T-helper 1 cell (primary cell): ENCODE data around the gene HAAO.

Experiments
- DNase-seq, 5 donors: peaks; one replicate each; pipeline ENCODE4 v3.0.0-alpha.2; 2012 to 2020

The HAAO gene

DNA sequence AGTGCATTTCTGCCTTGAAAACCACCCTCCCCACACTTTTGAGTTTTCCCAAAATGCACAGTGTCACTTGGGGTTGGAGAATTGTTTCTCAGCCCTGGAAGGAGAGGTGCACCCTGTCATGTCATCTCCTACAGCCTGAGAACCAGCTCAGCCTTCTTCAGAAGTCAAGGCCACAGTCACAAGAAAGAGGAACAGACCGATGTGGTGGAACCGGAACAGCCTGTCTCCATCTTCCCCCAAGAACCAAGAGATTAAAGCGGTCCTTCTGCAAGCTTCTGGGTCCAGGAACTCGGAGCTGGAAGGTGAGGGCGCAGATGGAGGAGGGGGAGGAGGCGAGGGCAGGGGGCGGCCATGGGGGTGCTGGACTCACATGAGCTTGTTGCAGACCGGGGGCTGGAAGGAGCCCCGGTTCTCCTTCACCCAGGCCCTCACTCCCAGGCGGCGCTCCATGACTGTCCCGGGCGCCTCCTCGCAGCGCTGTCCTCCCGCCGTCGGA lies 248 bp downstream of the HAAO start:
- DNase-seq = no peak

DNA sequence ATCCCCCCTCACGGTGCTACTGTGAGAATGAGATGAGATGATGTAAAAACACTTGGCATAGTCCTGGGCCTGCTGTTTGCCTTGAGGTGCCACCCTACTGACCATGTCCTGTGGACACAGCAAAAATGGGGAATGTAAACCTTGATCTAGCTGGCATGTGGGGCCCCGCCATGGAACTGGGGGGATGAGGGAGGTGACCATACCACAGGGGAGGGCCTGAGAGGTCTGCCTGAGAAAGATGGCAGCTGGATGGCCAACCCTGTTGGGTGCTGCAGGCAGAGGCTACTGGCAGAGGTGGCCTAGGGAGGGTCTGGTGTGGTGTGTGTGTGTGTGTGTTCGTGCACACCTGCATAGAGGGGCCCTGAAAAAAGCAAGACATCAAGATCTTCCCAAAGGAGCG lies 777 bp downstream of the HAAO start:
- no peak for DNase-seq

DNA sequence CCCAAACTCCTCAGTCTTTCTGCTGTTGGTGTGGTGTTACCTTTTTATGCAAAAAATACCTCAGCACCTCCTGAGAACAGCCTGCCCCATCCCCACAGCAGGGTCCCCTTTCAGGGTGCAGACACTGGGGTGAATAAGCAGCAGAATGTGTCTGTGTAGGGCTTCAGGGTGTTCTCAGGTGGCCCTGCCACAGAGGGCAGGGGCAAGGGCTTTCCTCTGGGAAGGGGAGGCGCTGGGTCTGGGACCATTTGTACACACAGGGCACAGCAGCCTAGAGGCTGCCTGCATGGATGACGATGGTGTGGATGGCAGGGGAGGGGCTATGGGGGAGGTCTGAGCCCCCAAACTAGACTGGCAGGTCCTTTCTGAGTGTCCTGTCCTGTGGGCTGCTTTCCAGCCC lies 2.6 kb downstream of the HAAO start:
- no peak for DNase-seq

DNA sequence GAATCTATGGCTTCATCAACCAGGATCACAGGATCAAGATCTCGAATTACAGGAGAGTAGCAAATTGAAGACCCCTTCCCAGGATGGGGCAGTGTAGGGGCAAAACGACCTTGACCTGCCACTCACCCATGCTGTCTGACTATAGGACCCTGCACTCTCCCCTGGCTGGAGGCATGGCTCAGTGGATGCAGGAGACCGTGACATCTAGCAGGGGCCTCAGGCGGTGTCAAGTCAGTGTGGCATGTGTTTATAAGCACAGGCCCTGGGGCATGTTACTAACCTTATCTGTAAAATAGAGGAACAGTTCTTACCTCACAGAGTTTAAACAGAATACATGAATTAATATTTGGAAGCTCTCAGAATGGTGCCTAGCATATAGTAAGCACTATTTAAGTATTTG lies 3.5 kb downstream of the HAAO start:
- no peak for DNase-seq

DNA sequence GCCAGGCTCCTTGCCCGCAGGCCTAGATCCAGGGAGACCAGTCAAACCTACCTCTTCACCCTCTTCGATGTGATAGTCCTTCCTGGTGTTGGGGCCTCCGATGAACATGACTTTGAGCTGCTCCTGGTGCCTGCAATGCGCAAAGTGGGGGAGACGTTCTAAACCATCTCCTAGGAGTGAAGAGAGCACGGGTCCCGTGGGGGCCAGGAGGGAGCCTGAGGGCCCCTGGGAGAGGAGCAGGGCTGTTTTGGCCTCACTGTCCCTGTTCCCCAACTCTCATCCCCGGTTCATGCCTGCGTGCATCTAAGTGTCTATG lies 3.9 kb downstream of the HAAO start:
- DNase-seq = no peak

DNA sequence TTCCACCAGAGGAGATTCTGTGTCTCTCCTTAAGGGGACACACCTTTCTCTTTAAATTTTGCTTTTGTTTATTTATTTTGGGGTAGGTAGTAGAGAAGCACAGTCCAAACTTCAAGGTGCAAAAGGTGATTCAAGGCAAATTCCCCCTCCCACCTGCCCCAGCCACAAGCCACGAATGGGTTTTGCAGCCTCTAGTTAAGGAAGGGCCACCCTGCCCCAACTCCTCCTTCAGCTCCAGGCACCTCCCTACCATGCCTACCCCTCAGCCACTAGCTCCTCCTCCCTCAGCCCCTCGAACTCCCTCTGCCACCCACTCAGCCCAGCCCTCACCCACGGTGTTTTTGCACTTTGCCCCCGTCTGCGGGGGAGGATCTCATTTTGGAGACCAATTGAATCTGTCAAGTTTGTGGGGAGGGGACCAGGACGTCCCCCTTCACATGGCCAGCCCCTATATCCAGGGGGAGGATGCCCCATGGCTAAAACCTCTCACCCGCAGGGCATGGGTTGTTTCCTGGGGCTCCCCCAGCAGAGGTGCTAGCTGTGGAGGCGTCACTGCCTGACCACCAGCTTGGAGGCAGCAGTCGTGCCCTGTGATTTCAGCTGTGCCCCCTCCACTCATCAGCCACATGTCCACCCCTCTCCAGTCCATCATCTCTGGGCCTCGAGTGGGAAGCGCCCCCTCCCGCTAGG lies 4.5 kb downstream of the HAAO start:
- no peak for DNase-seq

DNA sequence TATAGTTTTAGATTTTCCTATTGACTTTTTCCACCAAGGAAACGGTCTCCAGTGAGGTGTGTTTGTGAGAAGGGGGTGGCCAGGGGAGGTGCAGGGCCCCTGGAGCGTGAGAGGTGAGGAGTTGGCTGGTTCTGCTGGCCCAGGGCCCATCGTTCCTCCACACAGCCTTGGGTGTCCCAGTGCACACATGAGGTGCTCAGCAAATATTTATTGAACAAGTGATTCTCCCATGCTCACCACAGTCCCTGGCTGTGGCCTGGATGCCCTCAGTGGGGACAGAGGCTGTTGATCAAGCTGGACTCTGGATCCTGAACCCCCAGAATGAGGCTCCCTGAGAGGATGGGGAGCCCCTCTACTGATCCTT lies 5.0 kb downstream of the HAAO start:
- no peak for DNase-seq

DNA sequence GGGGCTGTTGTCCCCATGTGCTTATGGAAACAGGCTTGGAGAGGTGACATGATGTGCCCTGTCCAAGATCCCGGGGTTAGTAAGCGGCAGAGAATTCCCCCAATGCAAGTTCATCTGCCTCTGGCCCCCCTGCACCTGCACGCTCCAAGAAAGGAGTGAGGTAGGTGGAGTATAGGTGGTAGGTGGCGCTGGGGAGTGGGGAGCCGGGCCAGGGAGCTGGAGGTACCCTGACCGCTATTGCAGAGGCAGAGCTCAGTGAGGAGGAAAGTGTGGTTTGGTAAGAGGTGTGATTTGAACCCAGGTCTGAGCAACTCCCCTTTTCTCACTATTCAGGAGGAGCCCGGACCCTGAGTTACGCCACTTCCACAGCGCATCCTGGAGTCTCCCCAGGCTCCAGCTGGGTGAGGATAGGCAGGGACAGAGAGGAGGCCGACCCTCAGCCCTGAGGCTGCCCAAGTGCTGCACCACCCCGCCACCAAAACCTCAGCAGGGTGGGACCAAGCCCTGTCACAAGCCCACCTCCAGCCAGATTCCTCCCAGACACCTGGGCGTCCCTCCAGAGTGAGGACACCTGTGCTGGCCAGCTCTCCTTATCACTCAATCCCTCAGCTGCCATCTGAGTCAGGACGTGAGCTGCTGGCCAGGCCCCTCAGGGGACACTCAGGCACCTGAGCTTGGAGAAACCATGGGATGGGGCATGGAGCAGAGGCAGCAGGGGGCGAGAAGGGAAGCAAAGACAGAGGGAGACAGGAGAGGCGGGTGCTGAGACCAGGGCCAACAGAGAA lies 5.6 kb downstream of the HAAO start:
- DNase-seq = no peak

DNA sequence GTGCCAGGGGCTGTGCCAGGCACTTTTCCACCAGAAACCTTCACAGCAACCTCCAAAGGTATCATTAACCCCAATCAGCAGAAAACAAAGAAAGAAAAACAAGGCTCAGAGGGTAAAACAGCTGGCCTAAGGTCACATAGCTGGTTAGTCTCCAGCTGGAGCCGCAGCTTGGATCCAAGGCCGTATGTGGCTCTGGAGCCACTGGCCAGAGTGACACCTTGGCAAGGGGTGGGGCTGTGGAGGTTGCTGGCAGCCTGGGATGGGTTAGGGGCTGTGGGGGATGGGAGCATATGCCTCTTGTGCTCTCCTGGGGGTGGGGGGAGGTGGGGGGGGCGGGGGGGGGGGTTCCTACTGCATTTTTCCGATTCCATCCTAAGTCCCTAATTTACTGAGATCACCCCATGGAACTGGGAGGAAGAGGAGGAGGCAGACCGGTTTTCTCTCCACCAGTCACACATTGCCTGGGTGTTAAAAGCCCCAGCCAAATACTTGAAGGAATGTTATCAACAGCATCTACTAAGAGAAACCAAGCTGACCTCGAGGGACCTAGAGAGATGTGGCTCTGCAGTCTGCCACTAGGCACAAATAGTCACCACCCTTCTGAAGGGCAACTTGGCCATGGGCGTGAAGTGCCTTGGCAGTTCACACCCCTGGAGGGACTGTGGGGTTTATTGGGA lies 8.0 kb downstream of the HAAO start:
- no peak for DNase-seq

DNA sequence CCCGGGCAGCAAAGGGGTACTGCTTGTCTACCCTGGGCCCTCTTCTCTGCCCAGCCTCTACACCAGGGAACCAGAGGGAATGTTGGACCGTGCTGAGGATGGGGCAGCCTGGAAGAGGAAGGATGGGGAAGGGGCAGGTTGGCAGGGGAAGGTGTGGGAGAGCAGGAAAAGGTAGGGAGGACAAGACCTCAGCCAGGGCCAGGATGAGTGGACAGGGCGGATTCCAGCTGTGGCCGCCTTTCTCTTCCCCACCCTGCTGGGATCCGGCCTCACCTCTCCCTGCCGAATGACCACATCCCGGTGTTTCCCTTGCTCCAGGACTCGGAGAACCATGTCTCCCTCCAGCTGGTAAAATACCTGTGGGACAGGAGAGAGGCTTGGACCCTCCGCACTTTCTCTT lies 8.9 kb downstream of the HAAO start:
- DNase-seq = no peak

DNA sequence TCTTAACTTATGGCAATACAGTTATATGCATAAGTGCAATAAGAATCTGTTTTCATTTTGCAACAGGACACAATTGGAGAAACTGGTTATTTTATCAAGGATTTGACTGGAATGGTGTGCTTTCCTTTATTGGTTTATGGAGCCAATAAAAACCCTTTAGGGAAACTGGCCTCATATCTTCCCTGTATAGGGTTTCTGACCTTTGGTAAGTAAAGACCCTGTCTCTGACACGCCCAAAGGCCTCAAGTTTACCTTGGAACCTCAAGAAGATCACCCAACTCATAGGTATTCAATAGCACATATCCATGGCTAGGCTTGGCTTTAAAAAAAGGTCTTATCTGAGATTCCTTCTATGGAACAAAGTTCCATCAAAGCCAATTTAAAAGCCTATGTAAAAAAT lies 11.2 kb downstream of the HAAO start:
- no peak for DNase-seq

DNA sequence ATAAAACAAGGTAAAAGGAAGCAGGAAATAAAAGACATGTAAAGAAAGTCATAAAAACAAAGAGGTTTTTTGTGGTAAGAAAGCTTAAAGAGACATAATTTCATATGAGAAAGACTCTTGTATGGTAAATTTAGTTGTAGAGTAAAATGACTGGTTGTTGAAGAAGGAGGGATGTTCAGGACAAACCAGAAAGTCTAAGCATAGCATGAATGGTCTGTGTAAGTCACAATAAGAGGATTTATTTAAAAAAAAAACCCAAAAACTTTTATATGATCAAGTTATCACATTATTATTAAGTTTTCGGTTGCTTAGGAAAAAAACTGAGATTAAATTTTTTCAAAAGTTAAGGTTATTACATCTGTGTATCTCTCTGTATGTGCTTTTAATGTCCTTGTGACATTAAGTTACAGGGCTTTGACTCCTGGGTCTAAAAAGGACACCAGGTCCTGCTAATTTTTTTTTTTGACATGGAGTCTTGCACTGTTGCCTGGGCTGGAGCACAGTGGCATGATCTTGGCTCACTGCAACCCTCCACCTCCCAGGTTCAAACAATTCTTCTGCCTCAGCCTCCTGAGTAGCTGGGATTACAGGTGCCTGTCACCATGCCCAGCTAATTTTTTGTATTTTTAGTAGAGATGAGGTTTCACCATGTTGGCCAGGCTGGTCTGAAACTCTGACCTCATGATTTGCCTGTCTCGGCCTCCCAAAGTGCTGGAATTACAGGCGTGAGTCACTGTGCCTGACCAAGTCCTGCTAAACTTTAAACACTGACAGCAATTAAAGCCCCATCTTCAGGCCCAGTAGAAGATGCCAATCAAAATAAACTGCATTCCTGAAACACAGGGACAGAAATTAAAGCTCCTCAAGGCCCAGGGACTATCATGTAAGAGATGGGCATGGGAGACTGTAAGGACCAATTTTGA lies 14.2 kb downstream of the HAAO start:
- DNase-seq = no peak

DNA sequence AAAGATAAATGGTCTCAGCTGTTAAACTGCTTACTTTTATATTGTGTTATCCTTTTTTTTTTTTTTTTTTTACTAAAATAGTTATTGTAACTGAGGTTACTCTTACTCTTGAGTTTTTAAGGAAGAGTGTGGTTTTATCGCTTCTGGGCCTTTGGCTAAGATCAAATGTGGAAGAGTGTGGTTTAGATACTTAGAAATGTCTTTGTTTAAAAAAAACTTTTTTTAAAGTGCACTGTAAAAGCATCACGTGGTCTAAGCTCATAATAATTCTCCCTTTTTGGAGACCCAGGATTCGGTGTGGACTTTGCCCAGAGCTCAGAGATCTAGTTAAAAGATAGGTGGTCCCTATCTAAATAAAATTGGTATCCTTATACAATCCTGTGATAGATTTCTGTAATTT lies 16.6 kb downstream of the HAAO start:
- no peak for DNase-seq

DNA sequence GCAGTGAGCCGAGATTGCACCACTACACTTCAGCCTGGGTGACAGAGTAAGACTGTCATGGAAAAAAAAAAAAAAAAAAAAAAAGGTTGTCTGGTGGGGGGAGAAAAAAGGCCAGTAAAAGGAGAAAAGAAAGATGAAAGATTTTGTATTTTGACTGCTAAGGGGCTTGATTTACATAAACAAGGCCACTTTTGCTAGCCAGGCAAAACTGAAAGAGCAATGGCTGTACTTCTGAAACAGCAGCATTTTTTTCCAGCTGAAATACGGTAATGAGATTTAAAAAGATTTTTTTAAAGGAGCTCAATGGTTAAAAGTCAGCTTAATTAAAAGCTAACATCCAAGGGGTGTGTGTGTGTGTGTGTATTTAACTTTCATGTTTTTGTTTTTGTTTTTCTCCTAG lies 17.2 kb downstream of the HAAO start:
- no peak for DNase-seq

DNA sequence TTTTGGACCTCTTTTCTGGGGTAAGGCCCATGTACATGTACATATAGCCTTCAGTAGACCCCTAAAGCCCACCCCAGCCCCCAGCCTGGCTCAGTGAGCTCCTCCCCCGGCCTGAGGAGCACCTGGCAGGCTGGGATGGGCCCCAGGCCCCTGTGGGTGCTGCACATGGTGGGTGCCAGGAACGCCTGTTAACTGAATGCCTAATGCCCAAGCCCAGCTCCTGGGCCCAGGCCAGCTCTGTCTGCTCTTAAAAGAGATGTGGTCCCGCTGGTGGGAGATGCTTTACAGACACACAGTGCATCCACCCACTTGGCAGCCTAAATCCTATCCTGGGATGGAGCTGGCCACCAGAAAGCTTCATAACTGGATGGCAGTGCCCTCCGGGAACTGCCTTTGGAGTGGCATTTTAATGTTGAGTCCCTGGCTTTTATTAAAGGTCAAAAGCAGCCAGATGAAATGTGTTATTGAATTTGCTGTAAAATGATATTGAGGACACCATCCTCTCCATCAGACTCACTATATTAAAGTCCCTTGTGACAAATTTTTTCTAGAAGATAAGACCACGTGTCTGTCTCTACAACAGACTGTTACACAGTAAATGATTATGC lies 20.7 kb downstream of the HAAO start:
- no peak for DNase-seq

DNA sequence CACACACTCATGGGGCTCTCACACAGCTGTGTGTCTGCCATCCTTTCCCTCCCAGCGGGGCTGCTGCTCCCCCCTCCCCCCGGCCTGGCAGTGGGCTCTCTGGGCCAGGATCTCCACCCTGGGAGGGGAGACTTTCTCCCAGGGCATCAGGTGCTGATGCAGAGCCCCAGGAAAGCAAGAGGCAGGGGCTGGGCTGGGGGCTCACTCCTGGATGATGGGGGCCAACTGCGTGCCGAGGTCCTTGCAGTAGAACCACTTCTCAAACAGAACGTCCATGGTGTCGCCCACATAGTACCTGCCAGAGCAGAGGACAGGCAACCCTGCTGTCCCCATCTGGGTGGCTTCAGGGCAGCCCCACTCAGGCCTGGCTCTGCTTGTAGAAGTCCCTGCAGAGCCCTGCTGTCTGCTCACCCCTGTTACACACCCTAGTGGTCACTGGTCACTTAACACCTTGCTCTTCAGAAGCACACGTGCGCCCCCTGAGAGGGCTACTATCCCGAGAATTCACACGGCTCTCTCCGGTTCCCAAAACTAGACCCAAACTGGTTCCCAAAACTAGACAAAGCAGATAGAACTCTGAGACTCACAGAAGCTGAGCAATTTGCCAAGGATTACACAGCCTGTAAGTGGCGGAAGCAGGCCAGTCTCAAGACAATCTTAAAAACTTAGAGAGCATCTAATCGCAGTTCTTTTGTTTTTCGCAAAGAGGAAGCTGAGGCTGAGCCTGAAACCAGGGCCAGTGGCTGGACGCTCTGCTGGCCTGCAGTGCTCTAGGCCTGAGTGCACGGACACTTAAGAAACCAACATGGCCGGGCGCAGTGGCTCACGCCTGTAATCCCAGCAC lies 21.9 kb downstream of the HAAO start:
- no peak for DNase-seq

DNA sequence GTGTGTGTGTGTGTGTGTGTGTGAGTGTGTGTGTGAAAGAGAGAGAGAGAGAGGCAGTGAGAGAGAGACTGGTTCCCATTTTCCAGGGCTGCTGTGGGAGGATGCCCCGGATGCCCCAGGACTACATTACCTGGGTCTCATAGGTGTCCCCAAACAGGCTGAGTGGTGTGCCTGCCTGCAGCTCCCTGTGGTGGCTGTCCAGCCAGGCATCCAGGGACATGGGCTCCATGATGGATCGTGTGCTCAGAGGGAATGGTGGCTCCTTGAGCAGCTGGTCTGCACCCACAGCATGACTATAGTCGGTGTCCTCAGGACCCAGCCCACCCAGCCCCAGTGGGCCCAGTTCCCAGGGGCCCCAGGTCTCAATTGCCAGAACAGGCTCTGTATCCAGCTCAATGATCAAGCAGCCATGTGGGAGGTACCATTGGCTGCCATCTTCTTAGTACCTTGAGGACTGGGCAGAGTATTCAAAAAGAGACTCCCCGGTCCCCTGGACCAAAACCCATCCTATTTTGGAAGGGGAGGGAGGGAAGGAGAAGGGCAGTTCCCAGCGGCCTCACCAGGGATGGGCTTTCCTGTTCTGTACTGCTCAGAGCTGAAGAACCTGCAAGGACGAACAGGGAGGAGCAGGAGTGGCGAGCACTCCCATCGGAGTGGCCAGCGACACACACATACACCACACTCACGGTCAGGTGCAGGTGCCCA lies 22.6 kb downstream of the HAAO start:
- DNase-seq = no peak

DNA sequence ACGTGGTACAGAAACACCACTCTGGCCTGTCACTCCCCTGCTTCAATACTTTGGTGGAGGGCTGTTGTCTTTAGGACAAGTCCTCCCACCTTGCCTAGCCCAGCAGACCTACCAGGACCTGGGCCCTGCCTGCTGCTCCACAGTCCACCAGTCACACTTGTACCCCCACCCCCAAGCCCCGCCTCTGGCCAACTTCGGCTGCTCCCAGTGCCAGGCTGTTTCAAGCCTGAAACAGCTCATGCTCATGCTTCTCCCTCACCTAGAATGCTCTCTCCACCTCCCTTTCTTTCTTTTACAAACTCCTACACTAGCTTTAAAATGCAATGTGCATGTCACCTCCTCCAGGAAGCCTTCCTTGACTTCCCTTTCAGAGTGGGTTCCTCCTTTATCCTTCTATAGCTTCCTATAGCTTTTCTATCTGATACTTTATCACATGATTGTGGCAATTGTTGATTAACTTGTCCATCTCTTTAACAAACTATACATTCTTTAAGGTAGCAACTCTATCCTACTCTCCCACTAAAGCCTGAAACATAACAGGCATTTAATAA lies 23.6 kb downstream of the HAAO start:
- no peak for DNase-seq

DNA sequence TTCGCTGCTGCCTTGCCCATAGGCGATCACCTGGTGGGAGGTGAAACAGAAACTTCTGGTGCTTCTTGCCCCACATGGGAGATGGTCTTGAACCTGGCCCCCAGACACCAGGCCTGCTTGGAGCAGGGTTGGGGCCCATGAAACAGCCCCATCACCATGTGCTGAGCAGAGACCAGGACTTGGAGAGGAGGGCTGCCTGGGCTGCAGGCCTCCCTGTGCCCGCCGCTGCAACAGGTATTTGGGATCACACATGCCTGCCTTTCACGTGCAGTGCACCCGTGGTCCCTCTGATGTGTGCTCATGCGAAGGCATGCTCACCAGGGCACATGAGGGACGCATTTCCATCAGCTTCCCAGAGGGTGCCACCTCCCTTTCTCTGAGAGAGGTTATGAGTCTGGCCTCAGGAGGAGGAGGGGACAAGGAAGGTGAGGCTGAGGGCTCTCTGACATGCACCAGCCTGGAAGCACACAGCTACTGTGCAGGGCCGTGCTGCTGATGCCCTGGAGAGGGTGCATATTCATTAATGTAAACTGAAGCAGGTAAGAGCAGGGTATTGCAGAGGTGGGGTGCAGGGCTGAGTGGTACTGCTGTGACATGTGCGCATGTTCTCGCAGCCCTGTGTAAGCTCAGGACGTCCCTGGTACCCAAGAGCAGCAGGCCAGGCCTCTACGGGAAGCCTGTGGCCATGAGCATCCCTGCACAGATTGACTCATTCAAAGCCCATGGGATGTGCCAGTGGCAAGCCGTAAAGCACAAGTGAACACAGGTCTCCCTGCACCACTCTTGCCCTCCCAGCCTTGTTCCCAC lies 24.3 kb downstream of the HAAO start:
- DNase-seq = no peak
